NT2/D1 (cell line): ENCODE measurements around the gene HSPA1A.

Source experiments
- DNase-seq: peaks from one replicate; pipeline ENCODE4 v3.0.0-alpha.2; 2011; ENCODE audit warnings: low read depth, low spot score
- H3K27me3 ChIP-seq: 2 replicates; pipeline ENCODE4 v1.6.0; 2011; ENCODE audit warnings: mild to moderate bottlenecking; ENCODE audit not compliant: insufficient read length, insufficient read depth
- H3K36me3 ChIP-seq: 2 replicates; pipeline ENCODE4 v1.6.1; 2011; ENCODE audit warnings: mild to moderate bottlenecking, low read length, mixed read lengths; ENCODE audit not compliant: insufficient read depth, insufficient read length
- H3K4me1 ChIP-seq: 2 replicates; pipeline ENCODE4 v1.5.1; 2011; ENCODE audit not compliant: insufficient read depth, insufficient read length
- H3K4me3 ChIP-seq: 2 replicates; pipeline ENCODE4 v1.5.1; 2011; ENCODE audit warnings: low read depth; ENCODE audit not compliant: insufficient read length
- H3K9ac ChIP-seq: 2 replicates; pipeline ENCODE4 v1.6.0; 2011; ENCODE audit warnings: low read depth; ENCODE audit not compliant: insufficient read length
- H3K9me3 ChIP-seq: 2 replicates; pipeline ENCODE4 v1.5.1; 2011; ENCODE audit warnings: mild to moderate bottlenecking, low read length; ENCODE audit not compliant: insufficient read depth
- SUZ12 ChIP-seq: IDR thresholded peaks from 2 replicates; pipeline ENCODE4 v1.6.1; 2011; ENCODE audit not compliant: insufficient read length, insufficient read depth; ENCODE audit errors: extremely low read depth
- YY1 ChIP-seq: IDR thresholded peaks from 2 replicates; pipeline ENCODE4 v1.6.1; 2011; ENCODE audit not compliant: insufficient read length, insufficient read depth
- ZNF274 ChIP-seq: IDR thresholded peaks from 2 replicates; pipeline ENCODE4 v1.6.1; 2011; ENCODE audit warnings: mild to moderate bottlenecking, low read depth, low read length

Gene HSPA1A

GRCh38 chr6:31778999-31779885 is 36.1 kb upstream of the HSPA1A start:
- H3K4me3 ChIP-seq, result no peak overlapping the region
- peaks cover 72% of the 10 kb centered on the region for H3K36me3 ChIP-seq
- no peak for TF ChIP-seq YY1
- no peak for TF ChIP-seq ZNF274
- no peak for TF ChIP-seq SUZ12
- no peaks in the 10 kb centered on the region for H3K9me3 ChIP-seq
- no peak for DNase-seq
- no peak overlapping the region for H3K9ac ChIP-seq
- no peaks in the 10 kb centered on the region for H3K27me3 ChIP-seq
- H3K4me1 ChIP-seq, result peaks cover 3% of the 10 kb centered on the region

GRCh38 chr6:31779908-31780307 is 35.4 kb upstream of the HSPA1A start:
- peaks cover 78% of the 10 kb centered on the region for H3K36me3 ChIP-seq
- no peak for DNase-seq
- H3K4me3 ChIP-seq, result no peak overlapping the region
- TF ChIP-seq YY1 (no peak), SUZ12 (no peak), ZNF274 (no peak)
- H3K4me1 ChIP-seq, result peaks cover 3% of the 10 kb centered on the region
- no peaks in the 10 kb centered on the region for H3K9me3 ChIP-seq
- no peaks in the 10 kb centered on the region for H3K27me3 ChIP-seq
- no peak overlapping the region for H3K9ac ChIP-seq

- DNase-seq, result no peak
- Histone ChIP-seq H3K4me1 (peaks cover 3% of the 10 kb centered on the region), H3K4me3 (no peak overlapping the region), H3K36me3 (peaks cover 86% of the 10 kb centered on the region), H3K27me3 (no peaks in the 10 kb centered on the region), H3K9me3 (no peaks in the 10 kb centered on the region), H3K9ac (no peak overlapping the region)
- TF ChIP-seq SUZ12, result no peak
- TF ChIP-seq YY1, result no peak
- TF ChIP-seq ZNF274, result no peak
Observed at GRCh38 chr6:31780507-31781243, 34.7 kb upstream of the HSPA1A start.

GRCh38 chr6:31781244-31782125 is 33.9 kb upstream of the HSPA1A start:
- TF ChIP-seq SUZ12 (no peak), YY1 (no peak)
- no peaks in the 10 kb centered on the region for H3K27me3 ChIP-seq
- H3K4me3 ChIP-seq, result no peak overlapping the region
- H3K9ac ChIP-seq, result no peak overlapping the region
- no peak for DNase-seq
- no peaks in the 10 kb centered on the region for H3K9me3 ChIP-seq
- H3K4me1 ChIP-seq, result peaks cover 3% of the 10 kb centered on the region
- H3K36me3 ChIP-seq, result peaks cover 93% of the 10 kb centered on the region

GRCh38 chr6:31782126-31782855 is 33.1 kb upstream of the HSPA1A start:
- H3K4me1 ChIP-seq, result no peaks in the 10 kb centered on the region
- H3K9ac ChIP-seq, result no peak overlapping the region
- DNase-seq, result no peak
- no peak overlapping the region for H3K4me3 ChIP-seq
- no peaks in the 10 kb centered on the region for H3K27me3 ChIP-seq
- H3K9me3 ChIP-seq, result no peaks in the 10 kb centered on the region
- H3K36me3 ChIP-seq, result peaks cover 96% of the 10 kb centered on the region
- TF ChIP-seq YY1 (no peak), ZNF274 (no peak), SUZ12 (no peak)

- Histone ChIP-seq H3K4me3 (no peak overlapping the region), H3K9me3 (no peaks in the 10 kb centered on the region), H3K36me3 (peaks cover 77% of the 10 kb centered on the region), H3K9ac (no peak overlapping the region), H3K27me3 (no peaks in the 10 kb centered on the region), H3K4me1 (no peaks in the 10 kb centered on the region)
- DNase-seq, result no peak
- TF ChIP-seq SUZ12 (no peak), YY1 (no peak), ZNF274 (no peak)
Observed at GRCh38 chr6:31784098-31784925, 31.0 kb upstream of the HSPA1A start.
